NCI-H774 (cell line): ENCODE results near the gene NOXA1.
A peak's percentile ranks its signal among the peaks of the same experiment; 100 is the strongest.
"Not testable (repeated sequence)": the region's sequence is repeated elsewhere in the genome, so short reads cannot be mapped to it uniquely, and the experiment has no call there.

ENCODE experiments used
- DNase-seq: peaks from one replicate; lab custom pipeline; 2025; lab: John Stamatoyannopoulos, UW

NOXA1 gene, protein sequence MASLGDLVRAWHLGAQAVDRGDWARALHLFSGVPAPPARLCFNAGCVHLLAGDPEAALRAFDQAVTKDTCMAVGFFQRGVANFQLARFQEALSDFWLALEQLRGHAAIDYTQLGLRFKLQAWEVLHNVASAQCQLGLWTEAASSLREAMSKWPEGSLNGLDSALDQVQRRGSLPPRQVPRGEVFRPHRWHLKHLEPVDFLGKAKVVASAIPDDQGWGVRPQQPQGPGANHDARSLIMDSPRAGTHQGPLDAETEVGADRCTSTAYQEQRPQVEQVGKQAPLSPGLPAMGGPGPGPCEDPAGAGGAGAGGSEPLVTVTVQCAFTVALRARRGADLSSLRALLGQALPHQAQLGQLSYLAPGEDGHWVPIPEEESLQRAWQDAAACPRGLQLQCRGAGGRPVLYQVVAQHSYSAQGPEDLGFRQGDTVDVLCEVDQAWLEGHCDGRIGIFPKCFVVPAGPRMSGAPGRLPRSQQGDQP

DNA sequence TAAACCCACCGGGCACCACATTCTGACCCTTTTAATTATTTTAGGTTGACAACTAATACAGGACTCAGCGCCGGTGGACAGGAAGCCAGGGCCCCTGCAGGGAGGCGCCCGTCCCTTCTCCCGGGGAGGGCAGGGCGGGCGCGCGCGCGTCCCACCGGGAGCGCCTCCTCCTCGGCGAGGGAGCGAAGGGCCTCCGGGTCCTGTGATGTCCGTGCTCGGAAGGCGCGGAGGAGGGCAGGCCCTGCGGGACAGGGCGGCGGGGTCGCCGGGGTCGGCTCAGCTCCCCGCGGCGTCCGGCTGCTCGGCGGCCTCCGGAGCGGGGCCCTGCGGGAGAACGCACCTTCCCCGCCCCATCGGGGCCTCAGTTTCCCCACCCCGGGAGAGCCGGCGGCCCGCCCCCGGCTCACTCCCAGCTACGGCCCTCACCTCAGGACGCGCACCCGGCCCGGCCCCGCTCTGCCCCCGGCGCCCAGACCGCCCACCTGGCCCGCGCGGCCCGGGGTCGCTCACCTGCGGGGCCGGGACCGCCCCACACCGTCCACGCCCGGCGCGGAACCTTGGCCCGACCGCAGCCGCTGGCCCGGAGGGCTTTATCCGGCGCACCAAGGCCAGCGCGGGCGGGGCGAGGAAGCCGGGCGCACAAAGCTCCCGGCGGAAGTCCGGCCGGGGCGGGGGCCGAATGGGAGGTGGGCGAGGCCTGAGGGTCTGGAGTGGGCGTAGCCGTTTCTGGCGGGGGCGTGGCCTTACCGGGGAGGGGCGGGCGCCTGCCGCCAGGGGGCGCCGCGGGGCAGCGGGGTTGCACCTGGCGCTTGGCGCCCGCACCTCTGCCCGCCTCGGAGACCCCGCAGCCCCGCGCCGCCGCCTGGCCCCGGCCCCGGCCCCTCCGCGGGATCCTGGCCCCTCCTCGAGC, at the start of gene NOXA1, which contains the start of gene EXD3:
Gene NOXA1, plus strand, starts transcription at position 790 of the 910 bp plus-strand sequence. CDS start 137 bp downstream, outside the sequence.
Gene EXD3, minus strand, starts transcription at position 559 of the 910 bp plus-strand sequence. CDS start 27,805 bp downstream, outside the sequence.
- peak; percentile 97 for DNase-seq

DNA sequence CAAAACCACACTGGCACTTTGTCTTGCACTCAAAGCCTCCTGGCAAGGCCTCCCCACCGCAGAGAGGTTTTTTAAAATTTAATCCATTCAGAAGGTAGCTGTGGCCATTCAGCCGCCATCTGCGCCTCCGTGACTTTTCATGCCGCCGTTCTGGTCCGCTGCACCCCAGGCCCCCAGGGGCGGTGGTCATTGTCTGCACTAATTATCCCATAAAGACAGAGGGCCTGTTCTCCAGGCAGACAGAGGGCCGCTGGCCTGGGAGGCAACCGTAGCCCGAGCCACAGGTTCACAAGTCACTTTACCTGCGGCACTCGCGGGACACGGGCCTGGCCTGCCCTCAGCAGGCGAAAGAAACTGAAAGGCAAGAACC, 49.6 kb upstream of the NOXA1 start:
- no peak for DNase-seq

DNA sequence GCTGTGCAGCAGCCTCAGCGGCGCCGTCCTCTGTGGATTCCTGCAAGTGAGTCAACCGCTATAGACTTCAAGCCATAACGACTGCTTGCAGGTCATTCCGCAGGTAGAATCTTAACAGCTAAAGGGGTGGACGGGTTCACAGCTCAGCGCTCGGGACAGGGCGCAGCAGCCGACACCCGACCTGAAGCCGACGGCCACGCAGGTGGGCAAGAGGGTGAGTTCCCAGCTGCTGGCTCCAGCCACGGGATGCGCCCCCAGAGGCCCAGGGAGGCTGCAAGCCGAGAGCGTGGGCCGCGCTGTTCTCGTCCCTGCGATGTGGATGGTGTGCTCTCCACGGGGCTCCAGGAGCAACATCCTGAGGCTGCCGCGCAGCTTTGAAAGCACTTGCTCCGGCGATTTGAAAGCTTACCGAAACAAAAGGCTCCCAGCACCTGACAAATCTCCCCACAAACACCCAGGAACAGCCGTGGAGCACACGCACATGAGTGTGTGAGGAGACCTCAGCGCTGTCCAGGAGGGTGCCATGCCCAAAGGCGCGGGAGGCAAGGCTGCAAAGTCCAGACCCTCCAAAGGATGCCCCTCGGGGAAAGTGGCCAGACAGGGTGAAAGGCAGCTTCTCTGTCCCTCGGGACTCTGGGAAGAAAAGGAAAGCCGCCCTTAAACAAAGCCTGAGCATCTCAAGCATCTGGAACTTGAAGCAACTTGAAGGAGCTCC, 48.9 kb upstream of the NOXA1 start:
- no peak for DNase-seq

DNA sequence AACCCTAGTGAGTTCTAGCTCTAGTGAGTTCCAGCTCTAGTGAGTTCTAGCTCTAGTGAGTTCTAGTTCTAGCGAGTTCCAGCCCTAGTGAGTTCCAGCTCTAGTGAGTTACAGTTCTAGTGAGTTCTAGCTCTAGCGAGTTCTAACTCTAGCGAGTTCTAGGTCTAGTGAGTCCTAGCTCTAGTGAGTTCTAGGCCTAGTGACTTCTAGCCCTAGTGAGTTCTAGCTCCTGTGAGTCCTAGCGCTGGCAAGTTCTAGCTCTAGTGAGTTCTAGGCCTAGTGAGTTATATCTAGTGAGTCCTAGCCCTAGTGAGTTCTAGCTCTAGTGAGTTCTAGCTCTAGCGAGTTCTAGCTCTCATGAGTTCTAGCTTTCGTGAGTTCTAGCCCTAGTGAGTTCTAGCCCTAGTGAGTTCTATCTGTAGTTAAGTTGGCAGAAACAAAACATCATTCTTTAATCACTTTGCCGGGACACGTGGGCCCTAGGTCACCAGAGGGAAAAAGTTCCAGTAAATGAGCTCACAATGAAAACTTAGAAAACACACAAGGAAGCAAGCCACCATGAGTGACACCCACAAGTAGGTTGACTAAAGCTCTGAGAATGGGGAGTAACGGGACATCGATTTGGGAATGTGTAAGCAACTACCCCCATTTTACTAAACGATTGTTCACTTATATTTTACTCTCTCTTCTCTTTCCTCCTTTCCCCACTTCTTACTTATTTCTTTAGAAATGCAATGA, 47.7 kb upstream of the NOXA1 start:
- DNase-seq, result no peak

GRCh38 chr9:137376386-137376785, 46.8 kb upstream of the NOXA1 start:
- no peak for DNase-seq

- DNase-seq, result not testable (repeated sequence)
Observed at GRCh38 chr9:137378688-137379410, 44.3 kb upstream of the NOXA1 start.

DNA sequence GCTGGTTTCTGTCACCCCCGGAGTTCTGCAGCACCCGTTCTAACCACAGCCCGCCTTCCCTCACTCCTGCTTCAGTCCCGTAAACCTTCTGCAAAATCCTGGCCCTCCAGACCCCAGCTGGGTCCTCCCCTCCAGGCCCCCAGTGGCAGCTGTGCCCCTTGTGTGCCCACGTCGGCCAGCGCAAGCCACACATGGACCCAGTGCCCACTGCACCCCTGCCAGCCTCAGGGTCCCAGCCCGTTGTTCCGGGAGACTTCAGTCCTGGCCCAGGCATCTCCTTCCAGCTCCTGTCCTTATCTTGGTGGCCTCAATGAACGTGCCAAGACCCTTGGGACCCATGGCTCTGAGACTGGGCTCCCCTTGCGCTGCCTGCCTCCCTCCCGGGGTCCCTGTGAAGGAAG, 43.4 kb upstream of the NOXA1 start:
- no peak for DNase-seq

- no peak for DNase-seq
Observed at GRCh38 chr9:137380171-137380570, 43.0 kb upstream of the NOXA1 start.

DNA sequence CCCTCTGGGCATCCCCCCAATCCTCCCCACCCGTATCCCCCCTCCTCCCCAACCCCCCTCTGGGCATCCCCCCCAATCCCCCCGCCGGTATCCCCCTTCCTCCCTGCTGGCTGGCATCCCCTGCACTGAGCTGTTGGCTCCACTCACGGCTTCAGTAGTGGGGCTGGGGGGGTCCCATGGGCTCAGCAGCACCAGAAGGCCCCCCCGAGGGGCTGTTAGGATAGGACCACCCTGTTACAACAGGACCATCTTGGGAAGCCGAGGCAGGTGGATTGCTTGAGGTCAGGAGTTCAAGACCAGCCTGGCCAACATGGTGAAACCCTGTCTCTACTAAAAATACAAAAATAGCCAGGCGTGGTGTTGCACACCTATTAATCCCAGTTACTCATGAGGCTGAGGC, 42.6 kb upstream of the NOXA1 start:
- DNase-seq, result no peak

GRCh38 chr9:137381501-137382443, 41.4 kb upstream of the NOXA1 start:
- no peak for DNase-seq

DNA sequence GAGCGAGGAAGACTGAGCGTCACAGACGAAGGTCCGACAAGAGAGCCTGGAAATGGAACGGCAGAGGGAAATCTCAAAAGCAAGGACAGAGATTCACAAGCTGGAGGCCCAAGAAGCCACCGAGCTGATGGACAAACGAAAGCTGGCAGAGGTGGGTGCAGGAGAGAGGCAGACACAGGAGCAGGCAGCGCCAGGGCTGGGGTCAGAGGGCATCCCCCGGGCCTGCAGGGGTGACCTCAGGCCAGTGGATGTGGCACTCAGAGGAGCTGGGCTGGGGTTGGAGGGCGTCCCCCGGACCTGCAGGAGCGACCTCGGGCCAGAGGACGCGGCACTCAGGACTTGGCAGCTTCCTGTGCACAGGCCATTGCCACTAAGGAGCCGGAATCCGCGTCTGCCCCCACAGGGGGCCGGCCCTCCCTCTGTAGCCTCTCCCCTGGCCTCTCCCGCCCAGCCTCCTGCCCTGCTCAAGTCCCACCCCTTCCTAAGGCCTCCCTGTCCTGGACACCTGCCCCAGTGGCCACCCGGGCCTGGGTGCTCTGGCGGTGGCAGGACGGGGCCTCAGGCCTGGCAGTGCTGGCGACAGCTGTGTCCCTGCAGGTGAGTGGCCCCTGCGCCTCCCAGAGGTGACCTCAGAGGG, 40.6 kb upstream of the NOXA1 start:
- no peak for DNase-seq

GRCh38 chr9:137383081-137383783, 40.0 kb upstream of the NOXA1 start:
- no peak for DNase-seq

DNA sequence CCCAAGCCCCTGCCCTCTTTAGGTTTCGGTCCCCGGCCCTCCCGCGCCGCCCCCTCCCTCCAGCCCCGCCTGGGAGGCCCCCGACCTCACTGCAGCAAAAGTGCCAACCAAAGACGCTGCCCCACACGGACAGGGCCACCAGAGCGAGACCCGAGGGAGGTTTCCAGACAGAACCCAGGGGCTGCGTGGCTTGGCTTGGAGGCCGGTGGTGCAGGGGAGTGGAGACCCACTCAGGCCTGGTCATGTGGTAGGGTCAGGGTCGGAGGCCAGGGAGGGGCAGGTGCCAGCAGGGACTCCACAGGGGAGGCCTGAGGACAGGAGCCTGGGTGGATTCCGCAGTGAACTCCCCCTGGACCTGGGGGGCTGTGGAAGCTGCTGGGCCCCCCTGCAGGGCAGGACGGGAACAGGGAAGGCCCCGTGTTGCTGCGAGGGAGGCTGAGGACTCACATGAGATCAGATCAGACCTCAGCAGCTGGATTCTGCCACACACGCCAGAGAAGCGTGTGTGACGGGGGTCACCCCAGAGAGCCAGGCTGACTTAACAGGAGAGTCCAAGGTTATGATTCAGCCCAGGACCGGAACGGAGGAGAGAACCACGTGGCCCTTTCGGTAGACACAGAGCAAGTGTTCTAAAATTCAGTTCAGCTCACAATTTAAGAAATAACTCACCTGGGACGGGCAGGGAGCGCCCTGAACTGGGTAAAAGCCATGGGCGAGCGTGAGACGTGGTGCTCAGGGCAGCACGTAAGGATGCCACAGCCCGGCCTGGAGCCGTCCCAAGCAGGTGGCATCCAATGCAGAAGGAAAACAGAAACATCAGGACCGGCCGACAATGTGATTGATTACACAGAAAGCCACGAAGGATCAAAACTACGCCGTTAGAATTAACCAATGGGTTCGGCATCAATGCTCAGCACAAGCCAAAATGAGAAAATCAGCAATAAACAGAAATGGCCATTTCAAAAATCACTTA, 39.1 kb upstream of the NOXA1 start:
- no peak for DNase-seq

DNA sequence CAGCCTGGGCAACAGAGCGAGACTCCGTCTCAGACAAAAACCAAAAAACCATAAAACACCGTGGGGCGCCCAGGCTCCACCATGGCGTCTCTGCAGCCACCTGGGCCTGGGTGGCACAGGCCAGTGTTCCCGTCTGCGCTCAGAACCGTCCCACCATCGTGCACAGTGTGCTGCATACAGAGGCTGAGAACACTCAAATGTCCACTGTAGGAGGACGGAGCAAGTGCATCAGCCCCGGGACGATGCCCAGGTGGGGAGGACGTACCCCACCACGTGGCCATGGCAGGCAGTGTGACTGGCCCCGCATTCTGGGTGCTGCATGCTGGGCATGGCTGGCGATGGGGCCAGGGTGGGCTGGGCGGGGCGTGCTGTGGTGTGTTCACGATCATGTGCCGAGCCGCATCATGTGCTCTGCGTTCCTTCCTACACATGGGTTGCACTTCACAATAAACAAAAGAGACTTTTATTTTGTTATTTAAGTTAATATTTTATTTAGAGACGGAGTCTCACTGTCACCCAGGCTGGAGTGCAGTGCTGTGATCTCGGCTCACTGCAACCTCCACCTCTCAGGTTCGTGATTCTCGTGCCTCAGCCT, 38.0 kb upstream of the NOXA1 start:
- no peak for DNase-seq

DNA sequence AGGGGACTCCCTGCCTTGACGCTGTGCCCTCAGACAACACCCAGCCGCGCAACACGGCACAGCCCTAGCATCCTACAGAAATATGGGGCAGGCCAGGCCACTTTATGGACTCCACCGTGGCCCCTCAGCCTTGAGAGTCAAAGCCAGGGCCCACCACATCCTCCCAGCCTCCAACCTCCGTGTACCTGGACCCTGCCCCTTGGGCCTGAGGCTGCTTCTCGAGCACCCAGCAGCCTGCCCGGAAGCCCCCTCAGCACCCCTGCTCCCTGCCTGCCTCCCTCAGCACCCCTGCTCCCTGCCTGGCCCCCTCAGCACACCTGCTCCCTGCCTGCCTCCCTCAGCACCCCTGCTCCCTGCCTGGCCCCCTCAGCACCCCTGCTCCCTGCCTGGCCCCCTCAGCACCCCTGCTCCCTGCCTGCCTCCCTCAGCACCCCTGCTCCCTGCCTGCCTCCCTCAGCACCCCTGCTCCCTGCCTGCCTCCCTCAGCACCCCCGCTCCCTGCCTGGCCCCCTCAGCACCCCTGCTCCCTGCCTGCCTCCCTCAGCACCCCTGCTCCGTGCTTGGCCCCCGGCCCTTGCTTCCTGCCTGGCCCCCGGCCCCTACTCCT, 36.6 kb upstream of the NOXA1 start:
- not testable (repeated sequence) for DNase-seq
